T-helper 22 cell (primary cell): Measurements from ENCODE around the gene EDEM3.
"Not testable (repeated sequence)": the region's sequence is repeated elsewhere in the genome, so short reads cannot be mapped to it uniquely, and the experiment has no call there.

Experiments used
- DNase-seq: peaks from one replicate; pipeline ENCODE4 v3.0.0-alpha.2; 2020; ENCODE audit warnings: low read depth

The EDEM3 gene

GRCh38 chr1:184770181-184770979, 15.7 kb upstream of the EDEM3 start:
- DNase-seq, result no peak

- DNase-seq, result no peak
Measured at GRCh38 chr1:184769241-184769640, 14.6 kb upstream of the EDEM3 start.

GRCh38 chr1:184768467-184768866, 13.8 kb upstream of the EDEM3 start:
- DNase-seq, result no peak

GRCh38 chr1:184767591-184767990, 12.9 kb upstream of the EDEM3 start:
- no peak for DNase-seq

- no peak for DNase-seq
Measured at GRCh38 chr1:184764483-184764882, 9.8 kb upstream of the EDEM3 start.

- not testable (repeated sequence) for DNase-seq
Measured at GRCh38 chr1:184763520-184763919, 8.9 kb upstream of the EDEM3 start.

GRCh38 chr1:184761969-184762485, 7.4 kb upstream of the EDEM3 start:
- DNase-seq, result no peak

- no peak for DNase-seq
Measured at GRCh38 chr1:184759651-184760050, 5.0 kb upstream of the EDEM3 start.

- DNase-seq, result no peak
Measured at GRCh38 chr1:184759112-184759511, 4.5 kb upstream of the EDEM3 start.

GRCh38 chr1:184757891-184758290, 3.2 kb upstream of the EDEM3 start:
- DNase-seq, result no peak

- DNase-seq, result no peak
Measured at GRCh38 chr1:184757406-184757805, 2.7 kb upstream of the EDEM3 start.

- DNase-seq, result peak; percentile 23
Measured at GRCh38 chr1:184755226-184756065, 788 bp upstream of the EDEM3 start.

GRCh38 chr1:184753608-184754475, 816 bp downstream of the EDEM3 start:
- DNase-seq, result peak; percentile 13

- no peak for DNase-seq
Measured at GRCh38 chr1:184753117-184753516, 1.5 kb downstream of the EDEM3 start.

GRCh38 chr1:184752656-184753055, 2.0 kb downstream of the EDEM3 start:
- no peak for DNase-seq

GRCh38 chr1:184748740-184749139, 5.9 kb downstream of the EDEM3 start:
- no peak for DNase-seq

GRCh38 chr1:184747089-184747955, 7.3 kb downstream of the EDEM3 start:
- DNase-seq, result no peak

- peak; percentile 16 for DNase-seq
Measured at GRCh38 chr1:184745929-184746638, 8.6 kb downstream of the EDEM3 start.

- DNase-seq, result no peak
Measured at GRCh38 chr1:184745110-184745509, 9.5 kb downstream of the EDEM3 start.

- peak; percentile 21 for DNase-seq
Measured at GRCh38 chr1:184743062-184743756, 11.4 kb downstream of the EDEM3 start.
